Measurements from ENCODE around the gene TTC9.
A peak's percentile ranks its signal among the peaks of the same experiment; 100 is the strongest.

TTC9 gene

GRCh38 chr14:70622111-70622712, 19.5 kb upstream of the TTC9 start:
- peak; percentile 44 to 84 for DNase-seq (ENCODE audit: low read depth in 1 of 2, low spot score in 1 of 2)
- no peak for TF ChIP-seq JUND (IDR thresholded peaks at IDR 0.05; ENCODE audit: low read depth)
- in situ Hi-C loops (cut with HindIII; ENCODE audit: low pct_unique_long_range_greater_than_20kb, low sequenced_read_pairs), result no loop called here

DNA sequence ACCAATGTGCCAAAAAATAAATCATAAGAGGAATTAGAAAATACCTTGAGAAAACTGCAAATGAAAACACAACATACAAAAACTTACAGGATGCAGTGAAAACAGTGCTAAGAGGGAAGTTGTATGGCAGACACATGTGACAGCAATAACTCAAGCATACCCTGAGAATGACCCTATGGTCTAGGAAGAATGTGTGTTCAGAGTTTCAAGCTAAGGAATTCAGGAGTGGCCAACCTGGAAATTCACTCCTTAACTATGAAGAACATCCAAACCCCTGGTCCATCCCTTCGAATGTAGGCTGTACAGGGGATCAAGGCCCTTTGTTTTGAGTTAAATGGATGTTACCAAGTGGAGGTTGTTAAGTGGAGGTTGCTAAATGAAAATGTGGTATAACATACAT, 16.7 kb upstream of the TTC9 start:
- DNase-seq (ENCODE audit: low read depth in 1 of 2, low spot score in 1 of 2), result no peak
- TF ChIP-seq JUND (IDR thresholded peaks at IDR 0.05; ENCODE audit: low read depth), result no peak
- in situ Hi-C loops (cut with HindIII; ENCODE audit: low pct_unique_long_range_greater_than_20kb, low sequenced_read_pairs), result no loop called here

- no peak for TF ChIP-seq JUND (IDR thresholded peaks at IDR 0.05; ENCODE audit: low read depth)
- DNase-seq (ENCODE audit: low read depth in 1 of 2, low spot score in 1 of 2), result peak in 1 of 2 experiments; percentile 30
- in situ Hi-C loops (cut with HindIII; ENCODE audit: low pct_unique_long_range_greater_than_20kb, low sequenced_read_pairs), result no loop called here
Observed at GRCh38 chr14:70631948-70632347, 9.8 kb upstream of the TTC9 start.

GRCh38 chr14:70635971-70636595, 5.6 kb upstream of the TTC9 start:
- DNase-seq (ENCODE audit: low read depth in 1 of 2, low spot score in 1 of 2), result no peak
- in situ Hi-C loops (cut with HindIII; ENCODE audit: low pct_unique_long_range_greater_than_20kb, low sequenced_read_pairs), result no loop called here
- no peak for TF ChIP-seq JUND (IDR thresholded peaks at IDR 0.05; ENCODE audit: low read depth)

- in situ Hi-C loops (cut with HindIII; ENCODE audit: low pct_unique_long_range_greater_than_20kb, low sequenced_read_pairs), result no loop called here
- TF ChIP-seq JUND (IDR thresholded peaks at IDR 0.05; ENCODE audit: low read depth), result no peak
- peak in 1 of 2 experiments; percentile 6 for DNase-seq (ENCODE audit: low read depth in 1 of 2, low spot score in 1 of 2)
Observed at GRCh38 chr14:70638416-70638815, 3.3 kb upstream of the TTC9 start.

DNA sequence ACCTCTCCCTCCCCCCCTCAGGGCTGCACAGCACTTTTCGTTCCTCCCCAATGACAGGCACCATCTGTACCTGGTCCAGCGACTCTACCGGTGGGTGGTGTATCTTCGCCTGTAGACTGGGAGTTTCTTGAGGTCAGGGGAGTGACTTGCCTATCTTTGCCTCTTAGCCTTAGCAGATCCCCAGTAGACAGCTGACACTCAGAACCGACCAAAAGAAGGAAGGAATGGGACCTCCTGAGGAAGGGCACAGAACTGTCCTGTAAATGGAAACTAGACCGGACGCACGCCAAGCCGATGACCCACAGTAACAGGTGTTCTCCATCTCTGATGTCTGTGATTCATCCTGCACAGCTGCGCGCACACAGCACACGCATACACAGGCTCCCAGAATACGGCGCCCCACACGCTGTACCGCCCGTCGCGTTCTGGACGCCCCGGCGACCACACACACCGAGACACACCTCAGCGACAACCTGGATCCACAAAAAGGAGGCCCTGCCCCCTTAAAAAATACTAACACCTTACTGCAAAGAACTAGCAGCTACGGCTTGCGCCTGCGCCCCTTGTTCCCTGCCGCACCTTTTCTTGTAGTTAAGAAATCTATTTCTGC, 673 bp upstream of the TTC9 start:
- in situ Hi-C loops (cut with HindIII; ENCODE audit: low pct_unique_long_range_greater_than_20kb, low sequenced_read_pairs), result no loop called here
- DNase-seq (ENCODE audit: low read depth in 1 of 2, low spot score in 1 of 2), result peak; percentile 57 to 80
- TF ChIP-seq JUND (IDR thresholded peaks at IDR 0.05; ENCODE audit: low read depth), result no peak

GRCh38 chr14:70642303-70643235, 853 bp downstream of the TTC9 start:
- peak; percentile 43 to 58 for DNase-seq (ENCODE audit: low read depth in 1 of 2, low spot score in 1 of 2)
- in situ Hi-C loops (cut with HindIII; ENCODE audit: low pct_unique_long_range_greater_than_20kb, low sequenced_read_pairs), result no loop called here
- TF ChIP-seq JUND (IDR thresholded peaks at IDR 0.05; ENCODE audit: low read depth), result no peak

DNA sequence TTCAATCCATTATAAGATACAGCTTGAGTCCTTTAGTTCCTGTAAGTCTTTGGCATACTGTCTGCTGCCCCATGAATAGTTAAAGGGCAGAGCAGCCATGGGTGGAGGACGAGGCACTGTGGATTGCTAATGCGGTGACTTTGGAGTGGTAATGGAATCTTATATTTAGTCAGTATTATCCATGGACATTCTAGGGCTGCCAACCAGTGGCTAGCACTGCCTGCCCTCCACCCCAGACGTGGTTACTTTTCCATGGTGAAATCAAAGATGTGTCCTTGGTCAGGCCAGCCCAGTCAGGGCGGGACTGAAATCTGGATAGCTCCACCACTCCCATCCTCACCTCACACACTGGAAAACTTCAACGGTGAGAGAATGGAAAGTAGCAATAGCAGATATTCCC, 2.3 kb downstream of the TTC9 start:
- in situ Hi-C loops (cut with HindIII; ENCODE audit: low pct_unique_long_range_greater_than_20kb, low sequenced_read_pairs), result no loop called here
- no peak for TF ChIP-seq JUND (IDR thresholded peaks at IDR 0.05; ENCODE audit: low read depth)
- no peak for DNase-seq (ENCODE audit: low read depth in 1 of 2, low spot score in 1 of 2)

- in situ Hi-C loops (cut with HindIII; ENCODE audit: low pct_unique_long_range_greater_than_20kb, low sequenced_read_pairs), result no loop called here
- DNase-seq (ENCODE audit: low read depth in 1 of 2, low spot score in 1 of 2), result no peak
- no peak for TF ChIP-seq JUND (IDR thresholded peaks at IDR 0.05; ENCODE audit: low read depth)
Observed at GRCh38 chr14:70645892-70646291, 4.2 kb downstream of the TTC9 start.

DNA sequence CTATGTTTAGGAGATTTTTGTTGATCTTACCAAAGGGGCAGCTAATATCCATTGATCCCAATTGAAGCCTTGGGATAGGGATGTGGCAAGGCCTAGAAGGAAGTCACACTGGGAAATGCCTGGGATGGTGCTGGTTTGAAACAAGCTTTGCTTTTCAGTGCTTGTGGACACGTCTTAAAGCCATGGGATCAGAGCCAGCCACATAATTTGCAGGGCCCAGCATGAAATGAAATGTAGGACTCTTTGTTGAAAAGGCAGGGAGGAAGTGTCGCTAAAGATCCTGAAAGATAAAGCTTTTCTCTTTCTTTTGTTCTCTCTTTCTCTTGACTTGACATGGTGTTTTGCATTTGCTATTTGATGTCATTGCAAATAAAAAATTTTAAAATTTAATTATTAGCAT, 5.0 kb downstream of the TTC9 start:
- no peak for TF ChIP-seq JUND (IDR thresholded peaks at IDR 0.05; ENCODE audit: low read depth)
- no peak for DNase-seq (ENCODE audit: low read depth in 1 of 2, low spot score in 1 of 2)
- in situ Hi-C loops (cut with HindIII; ENCODE audit: low pct_unique_long_range_greater_than_20kb, low sequenced_read_pairs), result no loop called here

DNA sequence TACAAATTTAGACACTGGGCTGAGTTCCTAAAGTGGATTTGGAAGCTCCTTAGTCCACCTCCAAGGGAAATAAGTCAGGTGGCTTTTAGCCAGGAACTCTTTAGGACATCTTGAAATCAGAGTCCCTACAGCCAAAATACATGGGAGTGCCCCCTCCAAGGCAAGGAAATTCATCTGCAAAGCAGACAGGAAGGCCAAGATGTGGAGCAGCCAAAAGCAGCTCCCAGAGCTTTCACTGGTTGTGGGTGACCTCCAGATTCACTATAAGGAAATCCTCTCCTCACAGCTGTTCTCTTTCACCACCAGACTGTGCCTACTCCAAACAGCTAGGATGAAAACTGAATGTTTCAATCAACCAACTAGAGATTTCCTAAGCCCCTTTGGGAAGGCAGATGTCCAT, 6.6 kb downstream of the TTC9 start:
- TF ChIP-seq JUND (IDR thresholded peaks at IDR 0.05; ENCODE audit: low read depth), result no peak
- in situ Hi-C loops (cut with HindIII; ENCODE audit: low pct_unique_long_range_greater_than_20kb, low sequenced_read_pairs), result no loop called here
- no peak for DNase-seq (ENCODE audit: low read depth in 1 of 2, low spot score in 1 of 2)

DNA sequence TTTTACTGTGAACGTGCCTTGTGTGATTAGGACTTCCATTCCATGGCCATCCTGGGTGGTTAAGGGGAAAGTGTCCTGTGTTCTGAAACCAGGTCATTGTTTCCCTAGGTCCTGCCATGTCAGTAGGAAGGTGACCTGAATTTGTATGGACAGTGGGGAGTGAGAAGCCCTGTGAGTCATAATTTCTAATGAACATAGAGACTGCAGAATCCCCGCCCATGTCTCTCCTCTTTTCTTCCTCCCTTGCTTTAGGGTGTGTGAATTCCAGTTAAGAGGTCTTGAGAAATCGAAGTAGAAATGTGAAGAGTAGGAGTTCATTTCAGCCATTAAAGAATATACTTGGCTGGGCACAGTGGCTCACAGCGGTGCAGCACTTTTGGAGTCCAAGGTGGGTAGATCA, 8.1 kb downstream of the TTC9 start:
- in situ Hi-C loops (cut with HindIII; ENCODE audit: low pct_unique_long_range_greater_than_20kb, low sequenced_read_pairs), result no loop called here
- TF ChIP-seq JUND (IDR thresholded peaks at IDR 0.05; ENCODE audit: low read depth), result no peak
- no peak for DNase-seq (ENCODE audit: low read depth in 1 of 2, low spot score in 1 of 2)

- no peak for TF ChIP-seq JUND (IDR thresholded peaks at IDR 0.05; ENCODE audit: low read depth)
- in situ Hi-C loops (cut with HindIII; ENCODE audit: low pct_unique_long_range_greater_than_20kb, low sequenced_read_pairs), result no loop called here
- no peak for DNase-seq (ENCODE audit: low read depth in 1 of 2, low spot score in 1 of 2)
Observed at GRCh38 chr14:70651522-70651921, 9.8 kb downstream of the TTC9 start.
